ENCODE data around the gene ADAMTS16.

Gene ADAMTS16

GRCh38 chr5:5116956-5117355 lies 23.2 kb upstream of the ADAMTS16 start:
- peaks cover 0 to 2% (median 0%) of the 10 kb centered on the region in 3 experiments for H3K27me3 ChIP-seq (ENCODE audit: control insufficient read depth in 3 of 3, insufficient read depth in 3 of 3, low read depth in 1 of 3, low read length in 3 of 3)
- no peak overlapping the region for H4K91ac ChIP-seq (ENCODE audit: low read depth, low read length, poor library complexity)
- no peak overlapping the region for H2AFZ ChIP-seq (ENCODE audit: low read length)
- H3K79me1 ChIP-seq (ENCODE audit: low read depth, low read length) = no peaks in the 10 kb centered on the region
- no peak overlapping the region for H2BK5ac ChIP-seq (ENCODE audit: low read length)
- H3K23ac ChIP-seq (ENCODE audit: low read depth, low read length, poor library complexity) = no peak overlapping the region
- H3K4me1 ChIP-seq (ENCODE audit: control insufficient read depth in 2 of 2, insufficient read depth in 1 of 2, low read depth in 1 of 2, low read length in 2 of 2) = peaks cover 0 to 3% of the 10 kb centered on the region in 2 donors
- no peak overlapping the region for H4K8ac ChIP-seq (ENCODE audit: low read depth, low read length)
- H3K27ac ChIP-seq (replicated peaks; ENCODE audit: low read length) = no peak overlapping the region
- DNase-seq (ENCODE audit: low spot score) = no peak
- no peak overlapping the region for H2BK120ac ChIP-seq (ENCODE audit: low read depth, low read length)
- H2AK5ac ChIP-seq (ENCODE audit: low read depth, low read length) = no peak overlapping the region
- no peak overlapping the region for H3K9ac ChIP-seq (ENCODE audit: low read depth, low read length, poor library complexity)
- no peak overlapping the region for H3K18ac ChIP-seq (ENCODE audit: low read length)
- H3K4me3 ChIP-seq (ENCODE audit: low read length in 2 of 2) = no peak overlapping the region
- H3K36me3 ChIP-seq (replicated peaks in 1 of 2; ENCODE audit: control insufficient read depth in 2 of 2, insufficient read depth in 2 of 2, low read length in 2 of 2) = no peaks in the 10 kb centered on the region
- no peak overlapping the region for H3K4ac ChIP-seq (ENCODE audit: low read length)
- no peak overlapping the region for H3K14ac ChIP-seq (ENCODE audit: low read length)
- no peak overlapping the region for H2BK15ac ChIP-seq (ENCODE audit: low read length)
- peaks cover 0 to 3% of the 10 kb centered on the region in 2 donors for H3K9me3 ChIP-seq (replicated peaks in 1 of 2; ENCODE audit: control insufficient read depth in 2 of 2, insufficient read depth in 1 of 2, low read depth in 1 of 2, low read length in 2 of 2)
- no peak overlapping the region for H2BK12ac ChIP-seq (ENCODE audit: low read length)
- H3K4me2 ChIP-seq (ENCODE audit: insufficient read depth, low read length, poor library complexity, severe bottlenecking) = no peak overlapping the region

GRCh38 chr5:5122776-5123175 lies 17.4 kb upstream of the ADAMTS16 start:
- Histone ChIP-seq H2BK5ac (ENCODE audit: low read length) (no peak overlapping the region), H2BK120ac (ENCODE audit: low read depth, low read length) (no peak overlapping the region), H2AFZ (ENCODE audit: low read length) (no peak overlapping the region), H3K79me1 (ENCODE audit: low read depth, low read length) (no peaks in the 10 kb centered on the region), H3K4me3 (ENCODE audit: low read length in 2 of 2) (no peak overlapping the region), H3K9ac (ENCODE audit: low read depth, low read length, poor library complexity) (no peak overlapping the region), H3K36me3 (replicated peaks in 1 of 2; ENCODE audit: control insufficient read depth in 2 of 2, insufficient read depth in 2 of 2, low read length in 2 of 2) (no peaks in the 10 kb centered on the region), H3K27me3 (ENCODE audit: control insufficient read depth in 3 of 3, insufficient read depth in 3 of 3, low read depth in 1 of 3, low read length in 3 of 3) (peaks cover 0 to 2% (median 0%) of the 10 kb centered on the region in 3 experiments), H3K4me1 (ENCODE audit: control insufficient read depth in 2 of 2, insufficient read depth in 1 of 2, low read depth in 1 of 2, low read length in 2 of 2) (no peaks in the 10 kb centered on the region), H4K91ac (ENCODE audit: low read depth, low read length, poor library complexity) (no peak overlapping the region), H3K27ac (replicated peaks; ENCODE audit: low read length) (no peak overlapping the region), H3K4ac (ENCODE audit: low read length) (no peak overlapping the region), H3K18ac (ENCODE audit: low read length) (no peak overlapping the region), H3K4me2 (ENCODE audit: insufficient read depth, low read length, poor library complexity, severe bottlenecking) (no peak overlapping the region), H3K9me3 (replicated peaks in 1 of 2; ENCODE audit: control insufficient read depth in 2 of 2, insufficient read depth in 1 of 2, low read depth in 1 of 2, low read length in 2 of 2) (no peaks in the 10 kb centered on the region), H2BK12ac (ENCODE audit: low read length) (no peak overlapping the region), H2AK5ac (ENCODE audit: low read depth, low read length) (no peak overlapping the region), H3K23ac (ENCODE audit: low read depth, low read length, poor library complexity) (no peak overlapping the region), H2BK15ac (ENCODE audit: low read length) (no peak overlapping the region), H4K8ac (ENCODE audit: low read depth, low read length) (no peak overlapping the region), H3K14ac (ENCODE audit: low read length) (no peak overlapping the region)
- no peak for DNase-seq (ENCODE audit: low spot score)
- no CpG with 5 or more reads among the region's 3 CpGs for WGBS, 2 donors (ENCODE audit: extremely low coverage in 2 of 2, insufficient read length in 2 of 2, insufficient replicate concordance in 1 of 2)

- no peak overlapping the region for H3K4me2 ChIP-seq (ENCODE audit: insufficient read depth, low read length, poor library complexity, severe bottlenecking)
These were observed 15.9 kb upstream of the ADAMTS16 start for GRCh38 chr5:5124231-5124630.

GRCh38 chr5:5126444-5126843 lies 13.7 kb upstream of the ADAMTS16 start:
- H3K4me1 ChIP-seq (ENCODE audit: control insufficient read depth in 2 of 2, insufficient read depth in 1 of 2, low read depth in 1 of 2, low read length in 2 of 2) = no peaks in the 10 kb centered on the region
- no peak overlapping the region for H2BK5ac ChIP-seq (ENCODE audit: low read length)
- H2BK15ac ChIP-seq (ENCODE audit: low read length) = no peak overlapping the region
- H3K36me3 ChIP-seq (replicated peaks in 1 of 2; ENCODE audit: control insufficient read depth in 2 of 2, insufficient read depth in 2 of 2, low read length in 2 of 2) = no peaks in the 10 kb centered on the region
- H3K23ac ChIP-seq (ENCODE audit: low read depth, low read length, poor library complexity) = no peak overlapping the region
- no peak overlapping the region for H3K4ac ChIP-seq (ENCODE audit: low read length)
- H3K4me3 ChIP-seq (ENCODE audit: low read length in 2 of 2) = no peak overlapping the region
- DNase-seq (ENCODE audit: low spot score) = no peak
- no CpG with 5 or more reads among the region's 7 CpGs for WGBS, 2 donors (ENCODE audit: extremely low coverage in 2 of 2, insufficient read length in 2 of 2, insufficient replicate concordance in 1 of 2)
- H3K79me1 ChIP-seq (ENCODE audit: low read depth, low read length) = no peaks in the 10 kb centered on the region
- H2AFZ ChIP-seq (ENCODE audit: low read length) = no peak overlapping the region
- H2BK120ac ChIP-seq (ENCODE audit: low read depth, low read length) = no peak overlapping the region
- H4K91ac ChIP-seq (ENCODE audit: low read depth, low read length, poor library complexity) = no peak overlapping the region
- no peaks in the 10 kb centered on the region for H3K9me3 ChIP-seq (replicated peaks in 1 of 2; ENCODE audit: control insufficient read depth in 2 of 2, insufficient read depth in 1 of 2, low read depth in 1 of 2, low read length in 2 of 2)
- no peak overlapping the region for H3K18ac ChIP-seq (ENCODE audit: low read length)
- no peak overlapping the region for H2BK12ac ChIP-seq (ENCODE audit: low read length)
- H3K27ac ChIP-seq (replicated peaks; ENCODE audit: low read length) = no peak overlapping the region
- H3K27me3 ChIP-seq (ENCODE audit: control insufficient read depth in 3 of 3, insufficient read depth in 3 of 3, low read depth in 1 of 3, low read length in 3 of 3) = no peaks in the 10 kb centered on the region
- H3K4me2 ChIP-seq (ENCODE audit: insufficient read depth, low read length, poor library complexity, severe bottlenecking) = no peak overlapping the region
- no peak overlapping the region for H3K14ac ChIP-seq (ENCODE audit: low read length)
- H4K8ac ChIP-seq (ENCODE audit: low read depth, low read length) = no peak overlapping the region
- H2AK5ac ChIP-seq (ENCODE audit: low read depth, low read length) = no peak overlapping the region
- H3K9ac ChIP-seq (ENCODE audit: low read depth, low read length, poor library complexity) = no peak overlapping the region

More at GRCh38 chr5:5124231-5124630, 15.9 kb upstream of the ADAMTS16 start:
- Histone ChIP-seq H3K18ac (ENCODE audit: low read length) (no peak overlapping the region), H3K27ac (replicated peaks; ENCODE audit: low read length) (no peak overlapping the region), H2AK5ac (ENCODE audit: low read depth, low read length) (no peak overlapping the region), H2BK120ac (ENCODE audit: low read depth, low read length) (no peak overlapping the region), H3K9ac (ENCODE audit: low read depth, low read length, poor library complexity) (no peak overlapping the region), H3K4me3 (ENCODE audit: low read length in 2 of 2) (no peak overlapping the region), H2AFZ (ENCODE audit: low read length) (no peak overlapping the region), H2BK12ac (ENCODE audit: low read length) (no peak overlapping the region), H3K4ac (ENCODE audit: low read length) (no peak overlapping the region), H3K27me3 (ENCODE audit: control insufficient read depth in 3 of 3, insufficient read depth in 3 of 3, low read depth in 1 of 3, low read length in 3 of 3) (peaks cover 0 to 2% (median 0%) of the 10 kb centered on the region in 3 experiments), H3K79me1 (ENCODE audit: low read depth, low read length) (no peaks in the 10 kb centered on the region), H3K14ac (ENCODE audit: low read length) (no peak overlapping the region), H3K23ac (ENCODE audit: low read depth, low read length, poor library complexity) (no peak overlapping the region), H2BK5ac (ENCODE audit: low read length) (no peak overlapping the region), H3K36me3 (replicated peaks in 1 of 2; ENCODE audit: control insufficient read depth in 2 of 2, insufficient read depth in 2 of 2, low read length in 2 of 2) (no peaks in the 10 kb centered on the region), H4K91ac (ENCODE audit: low read depth, low read length, poor library complexity) (no peak overlapping the region), H2BK15ac (ENCODE audit: low read length) (no peak overlapping the region), H3K4me1 (ENCODE audit: control insufficient read depth in 2 of 2, insufficient read depth in 1 of 2, low read depth in 1 of 2, low read length in 2 of 2) (no peaks in the 10 kb centered on the region), H4K8ac (ENCODE audit: low read depth, low read length) (no peak overlapping the region), H3K9me3 (replicated peaks in 1 of 2; ENCODE audit: control insufficient read depth in 2 of 2, insufficient read depth in 1 of 2, low read depth in 1 of 2, low read length in 2 of 2) (no peaks in the 10 kb centered on the region)
- no CpG with 5 or more reads among the region's 3 CpGs for WGBS, 2 donors (ENCODE audit: extremely low coverage in 2 of 2, insufficient read length in 2 of 2, insufficient replicate concordance in 1 of 2)
- no peak for DNase-seq (ENCODE audit: low spot score)
